ENCODE measurements around the gene PSMD13. TPM values are rescaled to one million over a fixed set of nuclear protein-coding genes. Genes with fewer than 3 reads are reported as not detected.
"Not testable (repeated sequence)": the region's sequence is repeated elsewhere in the genome, so short reads cannot be mapped to it uniquely, and the experiment has no call there.

PSMD13 gene
- total RNA-seq, 6 donors from 2014 or later: 85.2 to 113 (median 106) TPM

- ATAC-seq (ENCODE audit: low FRiP score in 2 of 2): no peak
- H3K4me1 ChIP-seq: peaks cover 27 to 41% (median 34%) of the 10 kb centered on the region in 4 donors
- 90 to 92% methylated on average over 20 to 25 of the region's 29 CpGs for WGBS, 2 donors
- H3K27ac ChIP-seq: no peak overlapping the region
- H3K36me3 ChIP-seq: no peaks in the 10 kb centered on the region
- DNase-seq: peak in 1 of 2 donors; percentile 72
- no peak overlapping the region for H3K4me3 ChIP-seq
- H3K27me3 ChIP-seq: peaks cover 0 to 25% (median 14%) of the 10 kb centered on the region in 4 donors
- no peaks in the 10 kb centered on the region for H3K9me3 ChIP-seq
- TF ChIP-seq POLR2AphosphoS5 (IDR thresholded peaks at IDR 0.05) (no peak), EP300 (IDR thresholded peaks at IDR 0.05) (no peak), POLR2A (IDR thresholded peaks at IDR 0.05) (no peak), CTCF (IDR thresholded peaks at IDR 0.05) (no peak)
Observed at GRCh38 chr11:285021-285893, 48.5 kb downstream of the PSMD13 start.

- no peak for DNase-seq
- Histone ChIP-seq H3K27ac (no peak overlapping the region), H3K36me3 (no peaks in the 10 kb centered on the region), H3K9me3 (no peaks in the 10 kb centered on the region), H3K4me1 (peaks cover 23 to 36% (median 30%) of the 10 kb centered on the region in 4 donors), H3K4me3 (no peak overlapping the region), H3K27me3 (peaks cover 0 to 20% (median 11%) of the 10 kb centered on the region in 4 donors)
- TF ChIP-seq EP300 (IDR thresholded peaks at IDR 0.05): no peak
- TF ChIP-seq POLR2AphosphoS5 (IDR thresholded peaks at IDR 0.05): no peak
- TF ChIP-seq POLR2A (IDR thresholded peaks at IDR 0.05): no peak
- TF ChIP-seq CTCF (IDR thresholded peaks at IDR 0.05): no peak
- no peak for ATAC-seq (ENCODE audit: low FRiP score in 2 of 2)
- WGBS, 2 donors: 82 to 93% methylated on average over 8 of the region's 8 CpGs
Observed at GRCh38 chr11:285894-286220, 49.1 kb downstream of the PSMD13 start.

GRCh38 chr11:286977-287820 lies 50.4 kb downstream of the PSMD13 start:
- H3K4me3 ChIP-seq: peak overlapping the region in 3 of 4 donors; percentile 82 to 88 (median 83)
- peak overlapping the region in 2 of 4 donors; percentile 81 to 91 for H3K27ac ChIP-seq
- peak in 1 of 2 donors; percentile 26 for DNase-seq
- H3K27me3 ChIP-seq; H3K36me3 ChIP-seq; ATAC-seq (ENCODE audit: low FRiP score in 2 of 2); H3K9me3 ChIP-seq: not testable (repeated sequence)
- WGBS, 2 donors: 66 to 82% methylated on average over 27 of the region's 27 CpGs
- H3K4me1 ChIP-seq: peaks cover 14 to 25% (median 21%) of the 10 kb centered on the region in 4 donors

- H3K4me3 ChIP-seq: peak overlapping the region; percentile 80 to 88 (median 82)
- no peak for ATAC-seq (ENCODE audit: low FRiP score in 2 of 2)
- H3K27ac ChIP-seq: peak overlapping the region; percentile 81 to 91 (median 84)
- H3K4me1 ChIP-seq: peaks cover 14 to 25% (median 21%) of the 10 kb centered on the region in 4 donors
- no peaks in the 10 kb centered on the region for H3K27me3 ChIP-seq
- no peak for TF ChIP-seq EP300 (IDR thresholded peaks at IDR 0.05)
- peak in 1 of 4 donors; percentile 48 for TF ChIP-seq POLR2A (IDR thresholded peaks at IDR 0.05)
- DNase-seq: peak; percentile 32 to 87
- peaks cover 0 to 12% (median 3%) of the 10 kb centered on the region in 4 donors for H3K36me3 ChIP-seq
- H3K9me3 ChIP-seq: no peaks in the 10 kb centered on the region
- WGBS, 2 donors: 25 to 33% methylated on average over 24 to 41 of the region's 41 CpGs
Observed at GRCh38 chr11:287821-288477, 51.2 kb downstream of the PSMD13 start.

GRCh38 chr11:288478-289397 lies 52.0 kb downstream of the PSMD13 start, which contains the start of gene PGGHG:
TSS of gene PGGHG (plus strand) at chr11:289126. CDS start at chr11:289817, 691 bp downstream.
- Histone ChIP-seq H3K27me3 (no peaks in the 10 kb centered on the region), H3K9me3 (no peaks in the 10 kb centered on the region), H3K27ac (peak within 1 kb of the TSS; percentile 81 to 91 (median 84)), H3K36me3 (peaks cover 0 to 20% (median 9%) of the 10 kb centered on the region in 4 donors), H3K4me3 (peak within 1 kb of the TSS; percentile 80 to 88 (median 82)), H3K4me1 (peaks cover 14 to 25% (median 21%) of the 10 kb centered on the region in 4 donors)
- WGBS, 2 donors: 0 to 2% methylated on average over 8 to 65 of the region's 112 CpGs
- peak in 1 of 2 donors; percentile 55 for TF ChIP-seq POLR2AphosphoS5 (IDR thresholded peaks at IDR 0.05)
- TF ChIP-seq POLR2A (IDR thresholded peaks at IDR 0.05): peak in 1 of 4 donors; percentile 62
- TF ChIP-seq EP300 (IDR thresholded peaks at IDR 0.05): no peak
- TF ChIP-seq CTCF (IDR thresholded peaks at IDR 0.05): no peak
- peak; percentile 85 to 96 for DNase-seq
- peak; percentile 62 to 90 for ATAC-seq (ENCODE audit: low FRiP score in 2 of 2)

All from upper lobe of left lung (tissue), 6 donors.